HEK293T (cell line): ENCODE results near the gene KRT84.

Experiments used
- CTCF ChIA-PET: fragments of 350-600 bp; formaldehyde crosslinking; extraction: SDS; loops from one replicate; lab custom pipeline; 2021; ENCODE audit warnings: antibody characterized with exemption, inconsistent platforms; lab: Yijun Ruan, JAX
- POLR2A ChIA-PET: fragments of 350-600 bp; formaldehyde crosslinking; extraction: SDS; loops from one replicate; lab custom pipeline; 2020; ENCODE audit warnings: antibody characterized with exemption, inconsistent platforms; lab: Yijun Ruan, JAX
- DNase-seq: peaks from one replicate; pipeline ENCODE4 v3.0.0; 2012; ENCODE audit warnings: mixed read lengths; ENCODE audit errors: extremely low spot score
- ARNT ChIP-seq: fragments of 450-650 bp; IDR thresholded peaks from 2 replicates; pipeline ENCODE4 v1.6.1; 2017; ENCODE audit warnings: mild to moderate bottlenecking
- BHLHE40 ChIP-seq: fragments of 450-650 bp; IDR thresholded peaks from 2 replicates; pipeline ENCODE4 v1.6.1; 2016; ENCODE audit warnings: mild to moderate bottlenecking, moderate library complexity, borderline replicate concordance
- CTBP1 ChIP-seq: fragments of 450-650 bp; IDR thresholded peaks from 2 replicates; pipeline ENCODE4 v1.6.1; 2016; ENCODE audit warnings: borderline replicate concordance
- ELF4 ChIP-seq: fragments of 450-650 bp; IDR thresholded peaks from 2 replicates; pipeline ENCODE4 v1.6.1; 2017; ENCODE audit warnings: antibody characterized with exemption
- FOXA1 ChIP-seq: fragments of 450-650 bp; IDR thresholded peaks from 2 replicates; pipeline ENCODE4 v1.6.1; 2016; ENCODE audit warnings: mild to moderate bottlenecking
- FOXK2 ChIP-seq: fragments of 450-650 bp; IDR thresholded peaks from 2 replicates; pipeline ENCODE4 v1.6.1; 2016; ENCODE audit warnings: mild to moderate bottlenecking
- FOXM1 ChIP-seq: fragments of 450-650 bp; IDR thresholded peaks from 2 replicates; pipeline ENCODE4 v1.6.1; 2017; ENCODE audit warnings: mild to moderate bottlenecking, borderline replicate concordance
- HDGF ChIP-seq: fragments of 450-650 bp; IDR thresholded peaks from 2 replicates; pipeline ENCODE4 v1.6.1; 2017; ENCODE audit warnings: antibody characterized with exemption, borderline replicate concordance
- L3MBTL2 ChIP-seq: fragments of 450-650 bp; conservative IDR thresholded peaks from 2 replicates; pipeline ENCODE4 v1.6.1; 2016; ENCODE audit warnings: mild to moderate bottlenecking
- LEF1 ChIP-seq: fragments of 450-650 bp; IDR thresholded peaks from 2 replicates; pipeline ENCODE4 v1.6.1; 2017; ENCODE audit warnings: mild to moderate bottlenecking, borderline replicate concordance
- NFRKB ChIP-seq: fragments of 450-650 bp; IDR thresholded peaks from 2 replicates; pipeline ENCODE4 v1.6.1; 2016; ENCODE audit warnings: mild to moderate bottlenecking, moderate library complexity
- PKNOX1 ChIP-seq: fragments of 450-650 bp; IDR thresholded peaks from 2 replicates; pipeline ENCODE4 v1.6.1; 2016
- SP1 ChIP-seq: fragments of 450-650 bp; IDR thresholded peaks from 2 replicates; pipeline ENCODE4 v1.6.1; 2017
- SUZ12 ChIP-seq: fragments of 450-650 bp; IDR thresholded peaks from 2 replicates; pipeline ENCODE4 v1.6.1; 2016; ENCODE audit warnings: mild to moderate bottlenecking
- TARDBP ChIP-seq: fragments of 450-650 bp; IDR thresholded peaks from 2 replicates; pipeline ENCODE4 v1.6.1; 2016
- ZNF384 ChIP-seq: fragments of 450-650 bp; IDR thresholded peaks from 2 replicates; pipeline ENCODE4 v1.6.1; 2016

Gene KRT84

GRCh38 chr12:52378091-52378490, 7.4 kb downstream of the KRT84 start:
- no peak for TF ChIP-seq LEF1
- no peak for TF ChIP-seq ZNF384
- TF ChIP-seq HDGF, result no peak
- no peak for TF ChIP-seq SUZ12
- no peak for TF ChIP-seq NFRKB
- no peak for TF ChIP-seq L3MBTL2
- TF ChIP-seq FOXK2, result no peak
- no peak for TF ChIP-seq SP1
- no peak for TF ChIP-seq FOXM1
- TF ChIP-seq TARDBP, result no peak
- TF ChIP-seq ARNT, result no peak
- no peak for TF ChIP-seq ELF4
- TF ChIP-seq FOXA1, result no peak
- no peak for TF ChIP-seq BHLHE40
- no peak for TF ChIP-seq CTBP1
- TF ChIP-seq PKNOX1, result no peak
- DNase-seq, result no peak
- ChIA-PET POLR2A (no interaction called here), CTCF (interaction anchor here (1.2 kb wide), 1 partner anchor 500 kb away, joined by 3 read pairs; no protein-coding TSS in a partner anchor)

- ChIA-PET CTCF (no interaction called here), POLR2A (no interaction called here)
- TF ChIP-seq PKNOX1, result no peak
- no peak for TF ChIP-seq FOXA1
- TF ChIP-seq HDGF, result no peak
- TF ChIP-seq SUZ12, result no peak
- TF ChIP-seq ELF4, result no peak
- TF ChIP-seq L3MBTL2, result no peak
- no peak for TF ChIP-seq LEF1
- no peak for TF ChIP-seq CTBP1
- TF ChIP-seq TARDBP, result no peak
- no peak for TF ChIP-seq FOXK2
- TF ChIP-seq ARNT, result no peak
- TF ChIP-seq FOXM1, result no peak
- TF ChIP-seq BHLHE40, result no peak
- no peak for TF ChIP-seq NFRKB
- TF ChIP-seq ZNF384, result no peak
- no peak for DNase-seq
Measured at GRCh38 chr12:52377266-52377665, 8.2 kb downstream of the KRT84 start.

GRCh38 chr12:52372216-52373154, 13.0 kb downstream of the KRT84 start:
- DNase-seq, result peak; percentile 80
- TF ChIP-seq ZNF384 (no peak), ELF4 (no peak), SP1 (no peak), FOXK2 (no peak), NFRKB (no peak)
- ChIA-PET POLR2A (interaction anchor here (0.7 to 1.0 kb wide), 2 partner anchors 505 to 507 kb away, joined by 3 to 4 read pairs; no protein-coding TSS in a partner anchor), CTCF (interaction anchor here (0.6 to 3.3 kb wide), 17 partner anchors 11 to 512 kb away, joined by 3 to 20 read pairs (median 4); partner anchors contain the start of gene KRT84)

GRCh38 chr12:52371716-52372115, 13.7 kb downstream of the KRT84 start:
- CTCF ChIA-PET, result interaction anchor here (1.1 to 3.3 kb wide), 5 partner anchors 10 to 510 kb away, joined by 4 to 13 read pairs (median 8); no protein-coding TSS in a partner anchor
- POLR2A ChIA-PET, result no interaction called here
- TF ChIP-seq FOXK2, result no peak
- no peak for TF ChIP-seq L3MBTL2
- no peak for TF ChIP-seq BHLHE40
- no peak for TF ChIP-seq FOXA1
- TF ChIP-seq TARDBP, result no peak
- no peak for TF ChIP-seq NFRKB
- no peak for TF ChIP-seq PKNOX1
- TF ChIP-seq ZNF384, result no peak
- TF ChIP-seq LEF1, result no peak
- TF ChIP-seq SUZ12, result no peak
- TF ChIP-seq CTBP1, result no peak
- TF ChIP-seq FOXM1, result no peak
- no peak for TF ChIP-seq SP1
- TF ChIP-seq ARNT, result no peak
- DNase-seq, result no peak

- POLR2A ChIA-PET, result no interaction called here
- TF ChIP-seq TARDBP (no peak), FOXK2 (no peak), LEF1 (no peak), PKNOX1 (no peak), FOXM1 (no peak)
- DNase-seq, result no peak
- CTCF ChIA-PET, result interaction anchor here (0.5 to 3.3 kb wide), 4 partner anchors 9 to 500 kb away, joined by 3 to 13 read pairs (median 6); no protein-coding TSS in a partner anchor
Measured at GRCh38 chr12:52370926-52371608, 14.4 kb downstream of the KRT84 start.
